Measurements from ENCODE around the gene PHKG1. TPM values are rescaled to one million over a fixed set of nuclear protein-coding genes. Genes with fewer than 3 reads are reported as not detected.
"Not testable (repeated sequence)": the region's sequence is repeated elsewhere in the genome, so short reads cannot be mapped to it uniquely, and the experiment has no call there.

The PHKG1 gene
- total RNA-seq, 4 donors from 2014 or later = 0.31 to 2.7 (median 0.57) TPM; not detected in 1

- Histone ChIP-seq H3K36me3 (peaks cover 0 to 63% (median 5%) of the 10 kb centered on the region in 3 donors), H3K27ac (no peak overlapping the region), H3K27me3 (no peaks in the 10 kb centered on the region), H3K9me3 (no peaks in the 10 kb centered on the region), H3K4me3 (no peak overlapping the region), H3K4me1 (peaks cover 6 to 31% (median 12%) of the 10 kb centered on the region in 3 donors)
- TF ChIP-seq POLR2A (IDR thresholded peaks at IDR 0.05) (no peak), CTCF (IDR thresholded peaks at IDR 0.05) (no peak)
- no peak for DNase-seq
- 60 to 80% methylated on average over 1 of the region's 3 CpGs for WGBS, 2 donors
- intact Hi-C loops (cut with DNase I) = no loop called here
These were observed 15.1 kb downstream of the PHKG1 start for GRCh38 chr7:56077681-56078080.

- peak overlapping the region in 3 of 4 donors; percentile 33 to 49 (median 39) for H3K27ac ChIP-seq
- TF ChIP-seq POLR2A (IDR thresholded peaks at IDR 0.05) (no peak), CTCF (IDR thresholded peaks at IDR 0.05) (peak; percentile 87 to 97 (median 94))
- peak; percentile 18 for DNase-seq
- H3K27me3 ChIP-seq = no peaks in the 10 kb centered on the region
- peaks cover 3 to 21% (median 9%) of the 10 kb centered on the region in 3 donors for H3K4me1 ChIP-seq
- H3K36me3 ChIP-seq = peaks cover 0 to 69% (median 13%) of the 10 kb centered on the region in 3 donors
- intact Hi-C loops (cut with DNase I) = loop anchor here (5.0 kb wide), 1 partner anchor 67 kb away; no protein-coding TSS in a partner anchor
- no peaks in the 10 kb centered on the region for H3K9me3 ChIP-seq
- 5 to 6% methylated on average over 11 to 13 of the region's 19 CpGs for WGBS, 2 donors
- H3K4me3 ChIP-seq = no peak overlapping the region
These were observed 18.4 kb downstream of the PHKG1 start for GRCh38 chr7:56074371-56074791.

GRCh38 chr7:56066376-56066775 lies 26.4 kb downstream of the PHKG1 start:
- H3K4me3 ChIP-seq; DNase-seq; intact Hi-C loops (cut with DNase I); H3K9me3 ChIP-seq; H3K27me3 ChIP-seq; H3K27ac ChIP-seq: not testable (repeated sequence)
- 96 to 99% methylated on average over 3 to 13 of the region's 13 CpGs for WGBS, 2 donors
- peaks cover 0 to 63% (median 12%) of the 10 kb centered on the region in 3 donors for H3K36me3 ChIP-seq
- peaks cover 0 to 36% (median 12%) of the 10 kb centered on the region in 3 donors for H3K4me1 ChIP-seq

GRCh38 chr7:56063882-56064625 lies 28.7 kb downstream of the PHKG1 start, which contains the start of gene SUMF2:
Gene SUMF2 (plus strand): TSS chr7:56064286. CDS start chr7:56064312, 26 bp downstream.
- Histone ChIP-seq H3K27me3 (no peaks in the 10 kb centered on the region), H3K27ac (peak within 1 kb of the TSS; percentile 87 to 97 (median 94)), H3K36me3 (peaks cover 0 to 63% (median 16%) of the 10 kb centered on the region in 3 donors), H3K4me3 (peak within 1 kb of the TSS; percentile 75 to 96 (median 90)), H3K4me1 (peaks cover 0 to 36% (median 12%) of the 10 kb centered on the region in 3 donors), H3K9me3 (no peaks in the 10 kb centered on the region)
- intact Hi-C loops (cut with DNase I) = no loop called here
- peak in 2 of 4 donors; percentile 79 to 93 for TF ChIP-seq POLR2A (IDR thresholded peaks at IDR 0.05)
- TF ChIP-seq CTCF (IDR thresholded peaks at IDR 0.05) = peak in 3 of 6 experiments; percentile 16 to 37 (median 21)
- DNase-seq = peak; percentile 40
- WGBS, 2 donors = 0 to 1% methylated on average over 3 to 10 of the region's 49 CpGs

- Histone ChIP-seq H3K36me3 (peaks cover 0 to 63% (median 20%) of the 10 kb centered on the region in 3 donors), H3K9me3 (no peaks in the 10 kb centered on the region), H3K27ac (peak overlapping the region; percentile 87 to 97 (median 94)), H3K27me3 (no peaks in the 10 kb centered on the region), H3K4me1 (peaks cover 0 to 36% (median 12%) of the 10 kb centered on the region in 3 donors), H3K4me3 (peak overlapping the region in 3 of 4 donors; percentile 88 to 96 (median 92))
- TF ChIP-seq POLR2A (IDR thresholded peaks at IDR 0.05) (no peak), CTCF (IDR thresholded peaks at IDR 0.05) (no peak)
- WGBS, 2 donors = 59 to 62% methylated on average over 7 of the region's 7 CpGs
- intact Hi-C loops (cut with DNase I) = no loop called here
- DNase-seq = no peak
These were observed 29.3 kb downstream of the PHKG1 start for GRCh38 chr7:56063500-56063881.

All from esophagus squamous epithelium (tissue), 5 donors.